Aorta (tissue), 5 donors: ENCODE results near the gene SMTNL2. TPM values are rescaled to one million over a fixed set of nuclear protein-coding genes. Genes with fewer than 3 reads are reported as not detected.

ENCODE experiments used
- ATAC-seq: fragments of 200-7000 bp; cut with Tn5 transposase; one replicate; pipeline ENCODE4 v1.9.1; 2022; ENCODE audit warnings: moderate library complexity; ENCODE audit not compliant: low FRiP score
- DNase-seq, 2 donors: peaks; one replicate each; pipeline ENCODE4 v3.0.0-alpha.2; 2020
- H3K27ac ChIP-seq, 2 donors: one replicate each; pipeline ENCODE4 v1.5.1; 2013; ENCODE audit warnings: low read length in 2 of 2, mild to moderate bottlenecking in 2 of 2, moderate library complexity in 2 of 2, control low read depth in 1 of 2, inconsistent platforms in 1 of 2, low read depth in 1 of 2
- H3K27me3 ChIP-seq, 2 donors: one replicate each; pipeline ENCODE4 v1.6.1; 2013; ENCODE audit warnings: control low read depth in 1 of 2, low read length in 1 of 2, mild to moderate bottlenecking in 1 of 2, moderate library complexity in 1 of 2; ENCODE audit not compliant: insufficient read depth in 2 of 2, control insufficient read depth in 1 of 2
- H3K36me3 ChIP-seq, 2 donors: one replicate each; pipeline ENCODE4 v1.6.1; 2013; ENCODE audit warnings: control low read depth in 1 of 2, low read length in 1 of 2, mild to moderate bottlenecking in 1 of 2; ENCODE audit not compliant: insufficient read depth in 2 of 2, control insufficient read depth in 1 of 2
- H3K4me1 ChIP-seq, 2 donors: one replicate each; pipeline ENCODE4 v1.6.1; 2013; ENCODE audit warnings: low read length in 2 of 2, control low read depth in 1 of 2, mild to moderate bottlenecking in 1 of 2, moderate library complexity in 1 of 2; ENCODE audit not compliant: insufficient read depth in 2 of 2, control insufficient read depth in 1 of 2
- H3K4me3 ChIP-seq, 2 donors: one replicate each; pipeline ENCODE4 v1.5.1; 2013; ENCODE audit warnings: low read length in 2 of 2, control low read depth in 1 of 2, mild to moderate bottlenecking in 1 of 2
- H3K9me3 ChIP-seq: one replicate; pipeline ENCODE4 v1.6.1; 2013; ENCODE audit warnings: mild to moderate bottlenecking, low read length; ENCODE audit not compliant: control insufficient read depth
- WGBS, 2 donors: extraction: QIAGEN DNeasy Blood & Tissue Kit; methylation state at CpG; one replicate each; pipeline ENCODE4 v1.1.7; 2013; 5-methylcytosine and 5-hydroxymethylcytosine counted together
- intact Hi-C, 2 donors: fragments of 100-400 bp; cut with DNase I; formaldehyde crosslinking; loops; one replicate each; pipeline versions ENCODE4 v1.14.2 to v1.15.0; 2022
- polyA plus RNA-seq, 2 donors: library from polyadenylated mRNA; stranded (reverse); fragments of 200-250 nt; gene quantifications; one replicate each; pipeline ENCODE4 v1.2.3, GENCODE V29; 2013
- total RNA-seq, 2 donors: library from RNA; stranded (reverse); fragmentation: NEBNext Ultra II Directional; extraction: Animal tissue kit (Norgen Biotek cat#: 25700); gene quantifications; one replicate each; pipeline ENCODE4 v1.2.1, GENCODE V29; 2021
- donor health status: healthy with polysubstance abuse.
- donor health status: Bipolar disorder and iron deficiency.
- donor health status: DM: no; HTN: no; CAD: no.
- donor health status: DM: no; HTN: no; CAD: no.
- donor health status: DM: yes; HTN: yes; CAD: no.

Gene SMTNL2
- total and polyA plus RNA-seq, 4 donors, result 0.49 to 1.7 TPM; not detected in 2

- Histone ChIP-seq H3K36me3 (no peaks in the 10 kb centered on the region), H3K9me3 (no peaks in the 10 kb centered on the region), H3K4me3 (no peak overlapping the region), H3K4me1 (peaks cover 0 to 4% of the 10 kb centered on the region in 2 donors), H3K27me3 (no peaks in the 10 kb centered on the region), H3K27ac (peak overlapping the region; percentile 73 to 83)
- intact Hi-C loops, result loop anchor here in 1 of 2 donors (10.0 kb wide), 1 partner anchor 137 kb away; no protein-coding TSS in a partner anchor
- 46 to 48% methylated on average over 8 of the region's 8 CpGs for WGBS, 2 donors
- ATAC-seq (peak; percentile 47), DNase-seq (peak in 1 of 2 donors; percentile 50)
These were observed 22.0 kb upstream of the SMTNL2 start for GRCh38 chr17:4562015-4562969.

GRCh38 chr17:4565209-4566141, 18.9 kb upstream of the SMTNL2 start:
- peaks cover 0 to 4% of the 10 kb centered on the region in 2 donors for H3K4me1 ChIP-seq
- DNase-seq (peak in 1 of 2 donors; percentile 74), ATAC-seq (peak; percentile 89)
- H3K27ac ChIP-seq, result no peak overlapping the region
- 31 to 32% methylated on average over 16 of the region's 16 CpGs for WGBS, 2 donors
- no peaks in the 10 kb centered on the region for H3K27me3 ChIP-seq
- intact Hi-C loops, result loop anchor here (2.0 to 10.0 kb wide), 3 partner anchors 59 to 141 kb away; no protein-coding TSS in a partner anchor
- no peaks in the 10 kb centered on the region for H3K9me3 ChIP-seq
- H3K36me3 ChIP-seq, result no peaks in the 10 kb centered on the region
- H3K4me3 ChIP-seq, result no peak overlapping the region

GRCh38 chr17:4566785-4567184, 17.5 kb upstream of the SMTNL2 start:
- H3K27ac ChIP-seq, result no peak overlapping the region
- H3K4me1 ChIP-seq, result peaks cover 0 to 4% of the 10 kb centered on the region in 2 donors
- H3K27me3 ChIP-seq, result no peaks in the 10 kb centered on the region
- peak; percentile 80 for ATAC-seq
- no peak for DNase-seq
- intact Hi-C loops, result loop anchor here in 1 of 2 donors (2.0 to 10.0 kb wide), 2 partner anchors 60 to 142 kb away; no protein-coding TSS in a partner anchor
- no peaks in the 10 kb centered on the region for H3K9me3 ChIP-seq
- WGBS, 2 donors, result 31 to 34% methylated on average over 5 of the region's 5 CpGs
- H3K4me3 ChIP-seq, result no peak overlapping the region
- H3K36me3 ChIP-seq, result no peaks in the 10 kb centered on the region

- DNase-seq (no peak), ATAC-seq (no peak)
- Histone ChIP-seq H3K36me3 (no peaks in the 10 kb centered on the region), H3K9me3 (no peaks in the 10 kb centered on the region), H3K4me3 (no peak overlapping the region), H3K4me1 (no peaks in the 10 kb centered on the region), H3K27ac (no peak overlapping the region), H3K27me3 (no peaks in the 10 kb centered on the region)
- WGBS, 2 donors, result 89 to 100% methylated on average over 1 of the region's 1 CpG
- intact Hi-C loops, result loop anchor here in 1 of 2 donors (10.0 kb wide), 1 partner anchor 145 kb away; no protein-coding TSS in a partner anchor
These were observed 14.7 kb upstream of the SMTNL2 start for GRCh38 chr17:4569591-4569990.

- ATAC-seq, result no peak
- intact Hi-C loops, result no loop called here
- 71 to 72% methylated on average over 9 of the region's 9 CpGs for WGBS, 2 donors
These were observed 12.2 kb upstream of the SMTNL2 start for GRCh38 chr17:4572131-4572530.

GRCh38 chr17:4573115-4573514, 11.2 kb upstream of the SMTNL2 start:
- intact Hi-C loops, result no loop called here
- H3K4me1 ChIP-seq, result no peaks in the 10 kb centered on the region
- no peaks in the 10 kb centered on the region for H3K36me3 ChIP-seq
- ATAC-seq (no peak), DNase-seq (no peak)
- no peaks in the 10 kb centered on the region for H3K9me3 ChIP-seq
- H3K4me3 ChIP-seq, result no peak overlapping the region
- 67 to 68% methylated on average over 4 of the region's 4 CpGs for WGBS, 2 donors
- H3K27me3 ChIP-seq, result no peaks in the 10 kb centered on the region
- H3K27ac ChIP-seq, result no peak overlapping the region

More at GRCh38 chr17:4572131-4572530, 12.2 kb upstream of the SMTNL2 start:
- DNase-seq, result no peak
- Histone ChIP-seq H3K27ac (no peak overlapping the region), H3K4me1 (no peaks in the 10 kb centered on the region), H3K4me3 (no peak overlapping the region), H3K9me3 (no peaks in the 10 kb centered on the region), H3K36me3 (no peaks in the 10 kb centered on the region), H3K27me3 (no peaks in the 10 kb centered on the region)

GRCh38 chr17:4573669-4574068, 10.7 kb upstream of the SMTNL2 start:
- 61 to 72% methylated on average over 7 of the region's 7 CpGs for WGBS, 2 donors
- ATAC-seq, result no peak

GRCh38 chr17:4574448-4575045, 9.8 kb upstream of the SMTNL2 start:
- Histone ChIP-seq H3K4me1 (no peaks in the 10 kb centered on the region), H3K36me3 (no peaks in the 10 kb centered on the region), H3K27ac (no peak overlapping the region), H3K9me3 (no peaks in the 10 kb centered on the region), H3K4me3 (no peak overlapping the region), H3K27me3 (no peaks in the 10 kb centered on the region)
- no peak for ATAC-seq
- intact Hi-C loops, result no loop called here
- 95 to 98% methylated on average over 9 of the region's 9 CpGs for WGBS, 2 donors
- DNase-seq, result no peak

More at GRCh38 chr17:4573669-4574068, 10.7 kb upstream of the SMTNL2 start:
- H3K27me3 ChIP-seq, result no peaks in the 10 kb centered on the region
- H3K4me1 ChIP-seq, result no peaks in the 10 kb centered on the region
- H3K27ac ChIP-seq, result no peak overlapping the region
- H3K36me3 ChIP-seq, result no peaks in the 10 kb centered on the region
- H3K9me3 ChIP-seq, result no peaks in the 10 kb centered on the region
- no peak for DNase-seq
- no peak overlapping the region for H3K4me3 ChIP-seq
- intact Hi-C loops, result no loop called here
